GM12872 (cell line): Measurements from ENCODE around the gene CAV2.

Source experiments
- CTCF ChIP-seq: IDR thresholded peaks from 3 replicates; pipeline ENCODE4 v1.5.1; 2011; ENCODE audit warnings: low read depth, mild to moderate bottlenecking, low read length, moderate library complexity; ENCODE audit not compliant: insufficient read depth

The CAV2 gene

GRCh38 chr7:116532102-116532688 lies 32.7 kb downstream of the CAV2 start:
- TF ChIP-seq CTCF, result no peak

- TF ChIP-seq CTCF, result no peak
Observed at GRCh38 chr7:116534790-116535189, 35.3 kb downstream of the CAV2 start.

- TF ChIP-seq CTCF, result no peak
Observed at GRCh38 chr7:116535416-116535815, 35.9 kb downstream of the CAV2 start.

GRCh38 chr7:116538138-116538537 lies 38.6 kb downstream of the CAV2 start:
- TF ChIP-seq CTCF, result no peak

GRCh38 chr7:116539879-116540278 lies 40.3 kb downstream of the CAV2 start:
- TF ChIP-seq CTCF, result no peak

- TF ChIP-seq CTCF, result no peak
Observed at GRCh38 chr7:116540743-116541142, 41.2 kb downstream of the CAV2 start.

GRCh38 chr7:116541951-116542350 lies 42.4 kb downstream of the CAV2 start:
- TF ChIP-seq CTCF, result no peak

- no peak for TF ChIP-seq CTCF
Observed at GRCh38 chr7:116542618-116543017, 43.1 kb downstream of the CAV2 start.
